HCT116 (cell line): ENCODE results near the gene SGIP1. TPM values are rescaled to one million over a fixed set of nuclear protein-coding genes. Genes with fewer than 3 reads are reported as not detected.

Source experiments
- ATAC-seq: fragments of 200-7000 bp; cut with Tn5 transposase; 2 replicates; pipeline ENCODE4 v1.9.1; 2020; ENCODE audit warnings: mild to moderate bottlenecking, moderate library complexity
- BruUV-seq: library from RNA; stranded (reverse); fragments of 400-500 nt; replicated peaks from 2 replicates; lab custom pipeline; 2021; lab: Mats Ljungman, UMichigan
- CTCF ChIA-PET: fragments of 300-600 bp; sonication (Branson Sonifier 250); formaldehyde crosslinking; loops from one replicate; lab custom pipeline; 2021; ENCODE audit warnings: antibody characterized with exemption; lab: Charles Lee
- POLR2A ChIA-PET: fragments of 300-600, 350-600 bp; sonication (Branson Sonifier 250); formaldehyde crosslinking; loops from one replicate; lab custom pipeline; 2021; ENCODE audit warnings: antibody characterized with exemption; lab: Charles Lee
- RAD21 ChIA-PET, 2 experiments: fragments of 300-600 bp; sonication (Branson Sonifier 250); formaldehyde crosslinking; loops; one replicate each; lab custom pipeline; 2023; ENCODE audit warnings: low total read pairs in 2 of 2; ENCODE audit not compliant: uncharacterized antibody in 2 of 2, unreplicated experiment in 2 of 2, low non-redundant PET in 1 of 2; lab: Charles Lee
- DNase-seq: peaks from one replicate; pipeline ENCODE4 v3.0.0-alpha.2; 2010; ENCODE audit warnings: low read depth, low spot score
- H2AFZ ChIP-seq: fragments of 200-600 bp; shearing (Covaris generic), sonication (generic); 2 replicates; pipeline ENCODE4 v1.6.1; 2017; ENCODE audit warnings: low read depth, mixed run types, mixed read lengths, antibody characterized with exemption, low read length; ENCODE audit not compliant: poor library complexity, severe bottlenecking
- H3K27ac ChIP-seq: 2 replicates; pipeline ENCODE4 v1.5.1; 2012; ENCODE audit warnings: low read depth, low read length
- H3K27me3 ChIP-seq: fragments of 200-600 bp; sonication (generic); 2 replicates; pipeline ENCODE4 v1.6.1; 2016; ENCODE audit warnings: mixed run types, low read length, mixed read lengths; ENCODE audit not compliant: insufficient read depth
- H3K36me3 ChIP-seq, 2 experiments: fragments of 200-500 bp in 1 of 2; fragments of 200-600 bp in 1 of 2; sonication (Bioruptor generic) in 1 of 2; sonication (generic) in 1 of 2; 2 replicates each; pipeline versions ENCODE4 v1.5.1 to v1.6.1; 2014 to 2016; ENCODE audit warnings: low read length in 2 of 2, inconsistent platforms in 1 of 2, mixed read lengths in 1 of 2, mixed run types in 1 of 2; ENCODE audit not compliant: insufficient read depth in 2 of 2, control insufficient read depth in 1 of 2
- H3K4me1 ChIP-seq, 2 experiments: fragments of 200-600 bp in 1 of 2; sonication (generic) in 1 of 2; 2 replicates each; pipeline versions ENCODE4 v1.5.1 to v1.6.1; 2012 to 2017; ENCODE audit warnings: low read length in 2 of 2, inconsistent platforms in 1 of 2, mild to moderate bottlenecking in 1 of 2, mixed read lengths in 1 of 2, mixed run types in 1 of 2, moderate library complexity in 1 of 2; ENCODE audit not compliant: insufficient read depth in 2 of 2, control insufficient read depth in 1 of 2
- H3K4me2 ChIP-seq: fragments of 200-600 bp; sonication (generic); 2 replicates; pipeline ENCODE4 v1.6.1; 2017; ENCODE audit warnings: mixed run types, low read length, mixed read lengths
- H3K4me3 ChIP-seq, 2 experiments: fragments of 200-600 bp in 1 of 2; sonication (generic) in 1 of 2; replicated peaks in 1 of 2; 2 replicates each; pipeline ENCODE4 v1.5.1; 2011 to 2016; ENCODE audit warnings: low read length in 2 of 2, control low read depth in 1 of 2, low read depth in 1 of 2, mild to moderate bottlenecking in 1 of 2, mixed read lengths in 1 of 2, mixed run types in 1 of 2
- H3K79me2 ChIP-seq: fragments of 200-600 bp; sonication (generic); 2 replicates; pipeline ENCODE4 v1.6.1; 2017; ENCODE audit warnings: mild to moderate bottlenecking, mixed run types, low read length, moderate library complexity, mixed read lengths; ENCODE audit not compliant: insufficient read depth
- H3K9ac ChIP-seq: fragments of 200-600 bp; sonication (generic); 2 replicates; pipeline ENCODE4 v1.6.1; 2016; ENCODE audit warnings: low read length, mixed read lengths
- H3K9me2 ChIP-seq: fragments of 200-600 bp; sonication (generic), shearing (Covaris generic); 2 replicates; pipeline ENCODE4 v1.6.1; 2017; ENCODE audit warnings: mixed run types, mild to moderate bottlenecking, moderate library complexity; ENCODE audit not compliant: insufficient read depth
- H3K9me3 ChIP-seq, 2 experiments: fragments of 200-500 bp in 1 of 2; fragments of 200-600 bp in 1 of 2; sonication (Bioruptor generic) in 1 of 2; sonication (generic) in 1 of 2; 2 replicates each; pipeline ENCODE4 v1.6.1; 2014 to 2017; ENCODE audit warnings: low read length in 2 of 2, mixed read lengths in 2 of 2, inconsistent platforms in 1 of 2, low read depth in 1 of 2, mild to moderate bottlenecking in 1 of 2, mixed run types in 1 of 2, moderate library complexity in 1 of 2; ENCODE audit not compliant: control insufficient read depth in 1 of 2, insufficient read depth in 1 of 2
- H4K20me1 ChIP-seq: fragments of 200-600 bp; sonication (generic), shearing (Covaris generic); 2 replicates; pipeline ENCODE4 v1.6.1; 2017; ENCODE audit warnings: mixed run types, mild to moderate bottlenecking, moderate library complexity; ENCODE audit not compliant: insufficient read depth
- CEBPB ChIP-seq: IDR thresholded peaks from 2 replicates; pipeline ENCODE4 v1.6.1; 2012; ENCODE audit warnings: low read depth
- CTCF ChIP-seq, 3 experiments: fragments of 200-600 bp in 1 of 3; sonication (generic) in 1 of 3; IDR thresholded peaks in 2 of 3; conservative IDR thresholded peaks in 1 of 3; 2 replicates each; pipeline ENCODE4 v1.5.1; 2012 to 2017; ENCODE audit warnings: low read depth in 2 of 3, low read length in 2 of 3, antibody characterized with exemption in 1 of 3, borderline replicate concordance in 1 of 3, control low read depth in 1 of 3, mild to moderate bottlenecking in 1 of 3, mixed read lengths in 1 of 3, mixed run types in 1 of 3, moderate library complexity in 1 of 3; ENCODE audit not compliant: insufficient read depth in 1 of 3
- EGR1 ChIP-seq: IDR thresholded peaks from 2 replicates; pipeline ENCODE4 v1.6.1; 2012; ENCODE audit warnings: low read depth
- EZH2 ChIP-seq: fragments of 200-600 bp; sonication (generic); IDR thresholded peaks from 2 replicates; pipeline ENCODE4 v1.6.1; 2017; ENCODE audit warnings: antibody characterized with exemption, mixed run types
- FOSL1 ChIP-seq: IDR thresholded peaks from 2 replicates; pipeline ENCODE4 v1.6.1; 2012; ENCODE audit warnings: low read depth
- JUND ChIP-seq: IDR thresholded peaks from 2 replicates; pipeline ENCODE4 v1.6.1; 2012
- MAX ChIP-seq: IDR thresholded peaks from 2 replicates; pipeline ENCODE4 v1.6.1; 2012
- POLR2A ChIP-seq: IDR thresholded peaks from 2 replicates; pipeline ENCODE4 v1.7.0; 2011; ENCODE audit warnings: borderline replicate concordance; ENCODE audit not compliant: insufficient read depth, insufficient read length; ENCODE audit errors: extremely low read depth
- POLR2AphosphoS5 ChIP-seq: IDR thresholded peaks from 2 replicates; pipeline ENCODE4 v1.6.1; 2011; ENCODE audit warnings: mild to moderate bottlenecking, low read depth, low read length, moderate library complexity
- RAD21 ChIP-seq: IDR thresholded peaks from 2 replicates; pipeline ENCODE4 v1.6.1; 2012; ENCODE audit warnings: low read depth, mild to moderate bottlenecking
- SRF ChIP-seq: IDR thresholded peaks from 2 replicates; pipeline ENCODE4 v1.6.1; 2012; ENCODE audit warnings: low read depth
- TCF7L2 ChIP-seq: IDR thresholded peaks from 2 replicates; pipeline ENCODE4 v1.7.0; 2011; ENCODE audit warnings: borderline replicate concordance, inconsistent platforms; ENCODE audit not compliant: insufficient read depth, insufficient read length; ENCODE audit errors: extremely low read depth
- ZFX ChIP-seq: fragments of 450-650 bp; IDR thresholded peaks from 2 replicates; pipeline ENCODE4 v1.6.1; 2017
- ZNF274 ChIP-seq: fragments of 200-500 bp; sonication (Bioruptor generic); IDR thresholded peaks from 2 replicates; pipeline ENCODE4 v1.6.1; 2014; ENCODE audit warnings: mild to moderate bottlenecking, low read depth, low read length, inconsistent platforms
- intact Hi-C: fragments of 100-400 bp; cut with micrococcal nuclease; formaldehyde crosslinking; loops from 2 replicates; pipeline ENCODE4 v1.10.0; 2022
- total RNA-seq: library from RNA; stranded (reverse); gene quantifications from one replicate; pipeline ENCODE4 v1.2.1, GENCODE V29; 2021; ENCODE audit not compliant: unreplicated experiment
- TF ChIP-seq, protein P1 (sequence below): IDR thresholded peaks from 2 replicates; pipeline ENCODE4 v1.6.1; 2012; ENCODE audit warnings: low read depth
- TF ChIP-seq, protein P2 (sequence below): IDR thresholded peaks from 2 replicates; pipeline ENCODE4 v1.6.1; 2012

The SGIP1 gene
- total RNA-seq, 1 experiment from 2014 or later: 0.15 TPM

GRCh38 chr1:66580081-66580480 is 46.1 kb downstream of the SGIP1 start:
- Histone ChIP-seq H2AFZ (no peak overlapping the region), H3K9me2 (no peaks in the 10 kb centered on the region), H3K36me3 (no peaks in the 10 kb centered on the region), H3K9ac (no peak overlapping the region), H3K27me3 (no peaks in the 10 kb centered on the region), H3K4me2 (no peak overlapping the region), H3K79me2 (no peaks in the 10 kb centered on the region), H3K4me3 (no peak overlapping the region), H3K9me3 (no peaks in the 10 kb centered on the region), H3K27ac (no peak overlapping the region), H4K20me1 (no peaks in the 10 kb centered on the region), H3K4me1 (peaks cover 0 to 5% of the 10 kb centered on the region in 2 experiments; a peak in 1 of 4 replicates)
- POLR2A ChIA-PET: no interaction called here
- DNase-seq: no peak
- ATAC-seq: no peak
- BruUV-seq: no TSS peak
- RAD21 ChIA-PET: no interaction called here
- TF ChIP-seq RAD21 (no peak), EZH2 (no peak), JUND (no peak), FOSL1 (no peak), ZFX (no peak), POLR2A (no peak), SRF (no peak), EGR1 (no peak), CTCF (IDR thresholded peaks at IDR 0.05 in 2 of 3, conservative IDR thresholded peaks at IDR 0.05 in 1 of 3; ENCODE audit: borderline replicate concordance in 1 of 3, insufficient read depth in 1 of 3, low read depth in 2 of 3, low read length in 2 of 3) (no peak), ZNF274 (no peak), CEBPB (no peak), POLR2AphosphoS5 (no peak), TCF7L2 (no peak), MAX (no peak)
- TF ChIP-seq, protein P1, sequence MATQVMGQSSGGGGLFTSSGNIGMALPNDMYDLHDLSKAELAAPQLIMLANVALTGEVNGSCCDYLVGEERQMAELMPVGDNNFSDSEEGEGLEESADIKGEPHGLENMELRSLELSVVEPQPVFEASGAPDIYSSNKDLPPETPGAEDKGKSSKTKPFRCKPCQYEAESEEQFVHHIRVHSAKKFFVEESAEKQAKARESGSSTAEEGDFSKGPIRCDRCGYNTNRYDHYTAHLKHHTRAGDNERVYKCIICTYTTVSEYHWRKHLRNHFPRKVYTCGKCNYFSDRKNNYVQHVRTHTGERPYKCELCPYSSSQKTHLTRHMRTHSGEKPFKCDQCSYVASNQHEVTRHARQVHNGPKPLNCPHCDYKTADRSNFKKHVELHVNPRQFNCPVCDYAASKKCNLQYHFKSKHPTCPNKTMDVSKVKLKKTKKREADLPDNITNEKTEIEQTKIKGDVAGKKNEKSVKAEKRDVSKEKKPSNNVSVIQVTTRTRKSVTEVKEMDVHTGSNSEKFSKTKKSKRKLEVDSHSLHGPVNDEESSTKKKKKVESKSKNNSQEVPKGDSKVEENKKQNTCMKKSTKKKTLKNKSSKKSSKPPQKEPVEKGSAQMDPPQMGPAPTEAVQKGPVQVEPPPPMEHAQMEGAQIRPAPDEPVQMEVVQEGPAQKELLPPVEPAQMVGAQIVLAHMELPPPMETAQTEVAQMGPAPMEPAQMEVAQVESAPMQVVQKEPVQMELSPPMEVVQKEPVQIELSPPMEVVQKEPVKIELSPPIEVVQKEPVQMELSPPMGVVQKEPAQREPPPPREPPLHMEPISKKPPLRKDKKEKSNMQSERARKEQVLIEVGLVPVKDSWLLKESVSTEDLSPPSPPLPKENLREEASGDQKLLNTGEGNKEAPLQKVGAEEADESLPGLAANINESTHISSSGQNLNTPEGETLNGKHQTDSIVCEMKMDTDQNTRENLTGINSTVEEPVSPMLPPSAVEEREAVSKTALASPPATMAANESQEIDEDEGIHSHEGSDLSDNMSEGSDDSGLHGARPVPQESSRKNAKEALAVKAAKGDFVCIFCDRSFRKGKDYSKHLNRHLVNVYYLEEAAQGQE: no peak
- TF ChIP-seq, protein P2, sequence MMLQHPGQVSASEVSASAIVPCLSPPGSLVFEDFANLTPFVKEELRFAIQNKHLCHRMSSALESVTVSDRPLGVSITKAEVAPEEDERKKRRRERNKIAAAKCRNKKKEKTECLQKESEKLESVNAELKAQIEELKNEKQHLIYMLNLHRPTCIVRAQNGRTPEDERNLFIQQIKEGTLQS: no peak
- CTCF ChIA-PET: no interaction called here
- intact Hi-C loops: no loop called here
